Activated CD8-positive, alpha-beta memory T cell treated with anti-CD3 and anti-CD28 coated beads, Interleukin-2, amount 10 ng/mL, durations not matched to agents 7 days and 5 days (primary cell): ENCODE results near the gene SHISA6. TPM values are rescaled to one million over a fixed set of nuclear protein-coding genes. Genes with fewer than 3 reads are reported as not detected.

ENCODE experiments used
- ATAC-seq: fragments of 150-1000 bp; cut with Tn5 transposase; one replicate; pipeline ENCODE4 v1.10.0; 2021; ENCODE audit warnings: moderate library complexity
- CTCF ChIA-PET: fragments of 350-600 bp; sonication (Branson Sonifier 250); formaldehyde crosslinking; loops from one replicate; lab custom pipeline; 2021; ENCODE audit warnings: antibody characterized with exemption; lab: Charles Lee
- DNase-seq: peaks from one replicate; pipeline ENCODE4 v3.0.0-alpha.2; 2020
- H3K27ac Mint-ChIP-seq: one replicate; pipeline ENCODE4 v1.8.0; 2021; ENCODE audit warnings: mild to moderate bottlenecking, mixed read lengths
- H3K27me3 Mint-ChIP-seq: one replicate; pipeline ENCODE4 v1.8.0; 2021; ENCODE audit warnings: mixed read lengths
- H3K36me3 Mint-ChIP-seq: one replicate; pipeline ENCODE4 v1.8.0; 2021; ENCODE audit warnings: mild to moderate bottlenecking, mixed read lengths
- H3K4me1 Mint-ChIP-seq: one replicate; pipeline ENCODE4 v1.8.0; 2021; ENCODE audit warnings: mixed read lengths
- H3K4me3 Mint-ChIP-seq: one replicate; pipeline ENCODE4 v1.8.0; 2021; ENCODE audit warnings: mild to moderate bottlenecking, moderate library complexity, mixed read lengths
- H3K9me3 Mint-ChIP-seq: one replicate; pipeline ENCODE4 v1.8.0; 2022; ENCODE audit warnings: low read depth, mixed read lengths
- total RNA-seq, 2 experiments: library from RNA; stranded (reverse); gene quantifications; one replicate each; pipeline ENCODE4 v1.2.3, GENCODE V29; 2021

The SHISA6 gene
- total RNA-seq, 2 experiments from 2014 or later = not detected

GRCh38 chr17:11486868-11487310, 245.9 kb downstream of the SHISA6 start:
- no peaks in the 10 kb centered on the region for H3K36me3 Mint-ChIP-seq
- H3K27me3 Mint-ChIP-seq = no peaks in the 10 kb centered on the region
- peaks cover 12% of the 10 kb centered on the region for H3K9me3 Mint-ChIP-seq
- ATAC-seq (no peak), DNase-seq (no peak)
- CTCF ChIA-PET = no interaction called here
- no peaks in the 10 kb centered on the region for H3K4me1 Mint-ChIP-seq
- no peak overlapping the region for H3K27ac Mint-ChIP-seq
- no peak overlapping the region for H3K4me3 Mint-ChIP-seq

DNA sequence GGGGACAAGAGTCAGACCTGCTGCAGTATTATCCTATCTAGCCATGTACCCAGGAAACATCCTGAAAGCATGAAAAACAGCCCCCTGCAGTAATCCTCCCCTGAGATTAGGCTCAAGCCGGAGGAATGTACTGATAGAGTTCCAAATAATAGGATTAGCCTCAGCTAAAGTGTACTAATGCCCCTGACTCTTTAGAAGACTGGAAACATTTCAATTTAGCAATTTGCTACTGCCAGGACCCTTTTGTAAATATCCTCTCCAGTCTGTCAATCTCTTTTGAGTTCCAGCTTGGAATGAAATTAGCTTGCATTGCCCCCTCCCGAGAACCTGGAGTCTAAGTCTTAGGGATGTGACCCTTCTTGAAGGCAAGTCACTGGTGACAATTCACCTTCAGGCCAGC, 246.5 kb downstream of the SHISA6 start:
- H3K4me1 Mint-ChIP-seq = no peaks in the 10 kb centered on the region
- no peak for DNase-seq
- no peak for ATAC-seq
- no peaks in the 10 kb centered on the region for H3K27me3 Mint-ChIP-seq
- no peak overlapping the region for H3K4me3 Mint-ChIP-seq
- no peak overlapping the region for H3K27ac Mint-ChIP-seq
- CTCF ChIA-PET = no interaction called here
- no peaks in the 10 kb centered on the region for H3K36me3 Mint-ChIP-seq
- peaks cover 12% of the 10 kb centered on the region for H3K9me3 Mint-ChIP-seq

- DNase-seq (no peak), ATAC-seq (no peak)
- H3K9me3 Mint-ChIP-seq = peaks cover 12% of the 10 kb centered on the region
- H3K4me3 Mint-ChIP-seq = no peak overlapping the region
- no peak overlapping the region for H3K27ac Mint-ChIP-seq
- CTCF ChIA-PET = no interaction called here
- H3K27me3 Mint-ChIP-seq = no peaks in the 10 kb centered on the region
- H3K36me3 Mint-ChIP-seq = no peaks in the 10 kb centered on the region
- no peaks in the 10 kb centered on the region for H3K4me1 Mint-ChIP-seq
Observed at GRCh38 chr17:11488407-11488806, 247.4 kb downstream of the SHISA6 start.

GRCh38 chr17:11490171-11490755, 249.2 kb downstream of the SHISA6 start:
- no peak for DNase-seq
- no peaks in the 10 kb centered on the region for H3K4me1 Mint-ChIP-seq
- no peaks in the 10 kb centered on the region for H3K36me3 Mint-ChIP-seq
- ATAC-seq = no peak
- peaks cover 10% of the 10 kb centered on the region for H3K9me3 Mint-ChIP-seq
- no peak overlapping the region for H3K4me3 Mint-ChIP-seq
- CTCF ChIA-PET = no interaction called here
- H3K27ac Mint-ChIP-seq = no peak overlapping the region
- no peaks in the 10 kb centered on the region for H3K27me3 Mint-ChIP-seq

DNA sequence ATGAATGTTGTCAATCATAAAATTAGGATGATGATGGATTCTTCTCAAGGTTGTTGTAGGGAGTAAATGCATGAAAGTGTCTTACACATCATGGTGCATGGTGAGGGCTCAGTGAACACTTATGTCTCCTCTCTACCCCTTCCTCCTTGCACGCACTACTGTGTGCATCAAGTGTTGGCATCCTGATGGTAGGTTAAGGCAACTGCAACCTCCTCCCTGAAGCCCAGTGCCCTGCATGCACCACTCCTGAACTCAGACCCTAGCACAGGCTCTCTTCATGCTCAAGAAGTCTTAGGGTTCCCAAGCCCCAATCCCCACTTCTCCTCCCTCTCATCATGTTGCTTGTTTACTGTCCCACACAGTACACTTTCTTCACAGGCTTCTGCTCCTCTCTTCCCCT, 251.5 kb downstream of the SHISA6 start:
- no peaks in the 10 kb centered on the region for H3K36me3 Mint-ChIP-seq
- H3K27ac Mint-ChIP-seq = no peak overlapping the region
- H3K4me1 Mint-ChIP-seq = no peaks in the 10 kb centered on the region
- ATAC-seq (no peak), DNase-seq (no peak)
- no peaks in the 10 kb centered on the region for H3K27me3 Mint-ChIP-seq
- CTCF ChIA-PET = no interaction called here
- H3K9me3 Mint-ChIP-seq = peaks cover 12% of the 10 kb centered on the region
- no peak overlapping the region for H3K4me3 Mint-ChIP-seq

DNA sequence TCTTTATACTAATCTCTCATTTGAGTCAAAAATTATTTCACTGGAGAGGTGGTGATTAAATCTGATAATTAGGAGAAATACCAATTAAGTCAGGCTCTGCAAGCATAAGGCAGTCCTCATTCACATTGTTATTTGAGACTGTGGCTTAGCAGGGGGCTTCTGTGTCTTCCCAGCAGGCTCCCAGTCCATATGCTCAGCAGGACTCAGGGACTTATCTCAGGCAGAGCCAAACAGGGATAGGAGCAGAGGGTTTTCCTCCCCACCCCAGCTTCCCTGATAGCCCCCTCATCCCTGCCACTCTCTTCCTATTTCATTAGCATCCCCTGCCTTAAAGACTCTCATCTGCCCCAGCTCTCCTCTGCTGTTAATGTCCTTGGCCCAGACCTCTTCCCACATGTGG, 252.9 kb downstream of the SHISA6 start:
- CTCF ChIA-PET = no interaction called here

DNA sequence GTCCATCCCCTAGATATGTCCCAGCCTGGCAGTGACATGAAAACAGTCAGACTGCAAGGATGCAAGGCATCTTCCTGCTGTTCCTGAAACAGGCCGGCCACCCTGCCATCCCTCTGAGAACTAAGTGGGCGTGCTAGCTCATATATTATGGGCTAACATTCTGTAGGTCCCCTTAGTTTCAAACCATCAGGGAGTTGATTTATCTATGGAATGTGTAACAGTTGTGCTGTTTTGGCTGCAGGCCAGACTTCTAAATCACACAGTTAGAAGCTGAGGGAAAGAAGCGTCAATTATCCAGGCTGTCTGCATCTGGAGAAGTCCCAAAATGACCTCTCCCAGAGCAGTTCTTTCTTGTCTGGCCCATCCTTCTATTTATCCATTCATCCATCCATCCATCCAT, 254.6 kb downstream of the SHISA6 start:
- Mint-ChIP-seq H3K9me3 (peaks cover 5% of the 10 kb centered on the region), H3K27ac (no peak overlapping the region), H3K4me3 (no peak overlapping the region), H3K36me3 (no peaks in the 10 kb centered on the region), H3K4me1 (no peaks in the 10 kb centered on the region), H3K27me3 (no peaks in the 10 kb centered on the region)
- ATAC-seq (no peak), DNase-seq (no peak)
- CTCF ChIA-PET = no interaction called here

More for the DNA sequence above, 252.9 kb downstream of the SHISA6 start:
- Mint-ChIP-seq H3K36me3 (no peaks in the 10 kb centered on the region), H3K4me3 (no peak overlapping the region), H3K27me3 (no peaks in the 10 kb centered on the region), H3K27ac (no peak overlapping the region), H3K4me1 (no peaks in the 10 kb centered on the region), H3K9me3 (peaks cover 12% of the 10 kb centered on the region)
- ATAC-seq (no peak), DNase-seq (no peak)

GRCh38 chr17:11499881-11500280, 258.9 kb downstream of the SHISA6 start:
- peaks cover 8% of the 10 kb centered on the region for H3K9me3 Mint-ChIP-seq
- no peaks in the 10 kb centered on the region for H3K27me3 Mint-ChIP-seq
- ATAC-seq (no peak), DNase-seq (no peak)
- CTCF ChIA-PET = no interaction called here
- H3K27ac Mint-ChIP-seq = no peak overlapping the region
- H3K36me3 Mint-ChIP-seq = no peaks in the 10 kb centered on the region
- H3K4me1 Mint-ChIP-seq = no peaks in the 10 kb centered on the region
- H3K4me3 Mint-ChIP-seq = no peak overlapping the region

DNA sequence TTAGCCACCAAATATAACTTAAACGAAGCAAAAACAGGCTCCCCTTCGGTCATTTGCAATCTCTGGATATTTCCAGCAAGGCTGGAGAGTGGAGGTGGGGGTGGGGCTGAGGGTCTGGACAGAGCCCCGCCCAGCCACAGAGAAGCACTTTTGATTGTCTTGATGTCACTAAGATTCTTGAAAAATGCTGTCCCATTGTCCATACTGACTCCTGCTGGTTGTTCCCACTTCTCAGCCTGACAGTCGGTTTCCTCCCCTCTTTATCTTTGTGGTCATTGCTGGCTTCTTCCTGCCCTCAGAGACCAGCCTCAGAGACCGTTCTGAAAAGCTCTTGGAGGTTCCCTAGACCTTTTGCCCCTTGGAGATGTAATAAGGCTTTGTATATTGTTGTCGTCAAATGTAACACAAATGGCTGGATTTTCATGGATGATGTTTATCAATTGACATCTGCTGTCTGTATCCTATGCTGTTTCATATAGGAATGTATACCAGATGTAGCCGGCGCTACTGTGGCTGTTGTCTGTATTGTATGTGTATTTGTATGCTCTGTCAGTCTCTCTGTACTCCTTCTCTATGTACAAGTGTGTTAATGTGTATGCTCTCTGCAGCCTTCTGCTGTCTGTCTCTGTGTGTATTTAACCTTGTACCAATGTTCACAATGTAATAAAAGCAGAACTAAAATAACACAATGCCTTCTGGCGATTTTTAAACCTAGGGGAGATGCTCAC, 262.5 kb downstream of the SHISA6 start:
- Mint-ChIP-seq H3K27me3 (no peaks in the 10 kb centered on the region), H3K27ac (no peak overlapping the region), H3K4me1 (no peaks in the 10 kb centered on the region), H3K36me3 (no peaks in the 10 kb centered on the region), H3K4me3 (no peak overlapping the region), H3K9me3 (peaks cover 6% of the 10 kb centered on the region)
- no peak for DNase-seq
- CTCF ChIA-PET = no interaction called here
- no peak for ATAC-seq

GRCh38 chr17:11506635-11507034, 265.6 kb downstream of the SHISA6 start:
- Mint-ChIP-seq H3K4me3 (no peak overlapping the region), H3K36me3 (no peaks in the 10 kb centered on the region), H3K9me3 (peaks cover 2% of the 10 kb centered on the region), H3K27ac (no peak overlapping the region), H3K27me3 (no peaks in the 10 kb centered on the region), H3K4me1 (no peaks in the 10 kb centered on the region)
- DNase-seq (no peak), ATAC-seq (no peak)
- CTCF ChIA-PET = no interaction called here

- ATAC-seq = no peak
- Mint-ChIP-seq H3K4me1 (no peaks in the 10 kb centered on the region), H3K27me3 (no peaks in the 10 kb centered on the region), H3K27ac (no peak overlapping the region), H3K36me3 (no peaks in the 10 kb centered on the region), H3K4me3 (no peak overlapping the region), H3K9me3 (peaks cover 5% of the 10 kb centered on the region)
- CTCF ChIA-PET = no interaction called here
- DNase-seq = no peak
Observed at GRCh38 chr17:11511696-11512095, 270.7 kb downstream of the SHISA6 start.

- no peak for DNase-seq
- peaks cover 5% of the 10 kb centered on the region for H3K9me3 Mint-ChIP-seq
- no peak overlapping the region for H3K4me3 Mint-ChIP-seq
- H3K27ac Mint-ChIP-seq = no peak overlapping the region
- ATAC-seq = no peak
- no peaks in the 10 kb centered on the region for H3K4me1 Mint-ChIP-seq
- H3K36me3 Mint-ChIP-seq = no peaks in the 10 kb centered on the region
- CTCF ChIA-PET = no interaction called here
- no peaks in the 10 kb centered on the region for H3K27me3 Mint-ChIP-seq
Observed at GRCh38 chr17:11514565-11514964, 273.6 kb downstream of the SHISA6 start.

- ATAC-seq (no peak), DNase-seq (no peak)
- H3K27me3 Mint-ChIP-seq = no peaks in the 10 kb centered on the region
- H3K9me3 Mint-ChIP-seq = peaks cover 3% of the 10 kb centered on the region
- H3K4me1 Mint-ChIP-seq = no peaks in the 10 kb centered on the region
- no peaks in the 10 kb centered on the region for H3K36me3 Mint-ChIP-seq
- no peak overlapping the region for H3K27ac Mint-ChIP-seq
- no peak overlapping the region for H3K4me3 Mint-ChIP-seq
- CTCF ChIA-PET = no interaction called here
Observed at GRCh38 chr17:11514981-11515680, 274.1 kb downstream of the SHISA6 start.

DNA sequence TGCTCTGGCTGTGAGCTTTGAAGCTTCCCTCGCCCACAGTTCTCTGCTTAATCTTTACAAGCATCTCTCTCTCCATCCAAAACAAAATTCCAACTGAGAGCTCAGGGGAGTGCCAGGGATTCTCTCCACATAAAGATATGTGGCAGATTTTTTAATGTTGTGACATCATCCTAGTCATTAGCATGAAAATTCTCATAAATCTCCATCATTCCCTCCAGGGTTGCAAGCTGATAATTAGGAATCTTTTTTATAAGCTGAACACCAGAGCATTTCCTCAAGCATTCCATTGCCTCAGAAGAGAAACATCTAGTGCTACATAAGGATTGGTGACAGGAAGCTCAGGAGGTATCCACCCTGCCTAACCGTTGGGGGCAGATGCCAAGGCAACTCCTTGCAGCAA, 274.9 kb downstream of the SHISA6 start:
- no peak overlapping the region for H3K4me3 Mint-ChIP-seq
- H3K36me3 Mint-ChIP-seq = no peaks in the 10 kb centered on the region
- DNase-seq = no peak
- peaks cover 2% of the 10 kb centered on the region for H3K9me3 Mint-ChIP-seq
- CTCF ChIA-PET = no interaction called here
- no peak for ATAC-seq
- H3K27me3 Mint-ChIP-seq = no peaks in the 10 kb centered on the region
- no peaks in the 10 kb centered on the region for H3K4me1 Mint-ChIP-seq
- no peak overlapping the region for H3K27ac Mint-ChIP-seq
